GM12878 (cell line): ENCODE data around the gene EEPD1. TPM values are rescaled to one million over a fixed set of nuclear protein-coding genes. Genes with fewer than 3 reads are reported as not detected.

ENCODE experiments used
- ATF3 ChIP-seq: IDR thresholded peaks from 2 replicates; pipeline ENCODE4 v1.6.1; 2011; ENCODE audit warnings: low read depth, mild to moderate bottlenecking, low read length, moderate library complexity, borderline replicate concordance; ENCODE audit errors: extremely low read depth
- DPF2 ChIP-seq: fragments of 450-650 bp; IDR thresholded peaks from 2 replicates; pipeline ENCODE4 v1.6.1; 2017; ENCODE audit warnings: mild to moderate bottlenecking
- EP300 ChIP-seq, 2 experiments: fragments of 150-350 bp in 1 of 2; IDR thresholded peaks; 2 replicates each; pipeline ENCODE4 v1.6.1; 2011 to 2012; ENCODE audit warnings: low read depth in 2 of 2, low read length in 2 of 2, borderline replicate concordance in 1 of 2, improper control_type of control experiment in 1 of 2, inconsistent platforms in 1 of 2; ENCODE audit not compliant: control insufficient read depth in 1 of 2
- ESRRA ChIP-seq: IDR thresholded peaks from 2 replicates; pipeline ENCODE4 v1.6.1; 2012; ENCODE audit warnings: mild to moderate bottlenecking, low read length, improper control_type of control experiment
- MTA2 ChIP-seq: fragments of 450-650 bp; IDR thresholded peaks from 2 replicates; pipeline ENCODE4 v1.6.1; 2016; ENCODE audit warnings: low read depth, mild to moderate bottlenecking, moderate library complexity
- polyA plus RNA-seq, 11 experiments: library from polyadenylated mRNA; depleted of rRNA in 4 of 11; unstranded in 6 of 11; stranded (reverse) in 5 of 11; fragments of >200 nt; fragmentation: Nextera tagmentation in 4 of 11; fragmentation: Illumina TruSeq in 1 of 11; extraction: Ambion mirVana in 4 of 11; extraction: Trizol in 1 of 11; gene quantifications; 1 replicate in 1 of 11; 2 replicates in 10 of 11; pipeline versions ENCODE4 v1.2.1 to v1.2.3, GENCODE V29; 2011 to 2016; ENCODE audit warnings: inconsistent platforms in 2 of 11, missing spikeins in 2 of 11, low read depth in 1 of 11
- total RNA-seq, 4 experiments: library from RNA; depleted of rRNA in 3 of 4; stranded (reverse); fragments of >200 nt in 3 of 4; fragmentation: Illumina TruSeq in 1 of 4; extraction: Trizol in 1 of 4; gene quantifications; 2 replicates each; pipeline versions ENCODE4 v1.2.1 to v1.2.3, GENCODE V29; 2013 to 2021
- TF ChIP-seq, protein P1 (sequence below): fragments of 450-650 bp; IDR thresholded peaks from 2 replicates; pipeline ENCODE4 v1.6.1; 2017; ENCODE audit warnings: mild to moderate bottlenecking, low read depth, inconsistent platforms; ENCODE audit not compliant: poor library complexity, severe bottlenecking
- TF ChIP-seq, protein P2 (sequence below): IDR thresholded peaks from 2 replicates; pipeline ENCODE4 v1.6.1; 2012; ENCODE audit warnings: low read length, inconsistent platforms

Gene EEPD1
- total and polyA plus RNA-seq, 10 of the 15 experiments (the other 5 are each of a cell fraction or from before 2014, with no cell fraction given), result 0.24 to 2.8 (median 0.86) TPM; not detected in 1

DNA sequence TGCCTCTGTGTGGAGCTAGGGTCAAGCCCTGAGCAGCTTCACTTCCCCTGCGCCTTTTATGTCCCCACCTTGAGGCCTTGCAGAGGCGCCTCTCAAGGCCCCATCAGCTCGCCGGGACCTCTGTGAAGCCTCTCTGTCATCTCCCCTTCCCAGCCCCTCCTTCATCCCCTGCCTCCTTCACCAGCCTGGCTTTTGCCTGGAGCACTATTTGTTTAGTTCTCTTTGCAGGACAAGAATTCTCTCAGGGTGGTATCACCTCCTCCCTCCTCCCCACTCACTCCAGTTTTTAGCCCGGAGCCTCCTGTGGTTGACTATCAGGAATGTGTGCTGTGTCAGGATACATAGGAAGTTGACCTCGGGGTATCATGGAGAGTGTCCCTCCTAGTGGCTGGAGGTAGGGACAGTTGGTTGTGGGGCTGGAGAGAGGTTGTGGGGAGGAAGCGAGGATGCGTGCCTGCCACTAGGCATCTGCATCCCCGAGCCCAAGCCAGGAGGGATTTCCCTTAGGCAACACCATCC is 146.8 kb downstream of the EEPD1 start (continued):
- TF ChIP-seq, protein P1, sequence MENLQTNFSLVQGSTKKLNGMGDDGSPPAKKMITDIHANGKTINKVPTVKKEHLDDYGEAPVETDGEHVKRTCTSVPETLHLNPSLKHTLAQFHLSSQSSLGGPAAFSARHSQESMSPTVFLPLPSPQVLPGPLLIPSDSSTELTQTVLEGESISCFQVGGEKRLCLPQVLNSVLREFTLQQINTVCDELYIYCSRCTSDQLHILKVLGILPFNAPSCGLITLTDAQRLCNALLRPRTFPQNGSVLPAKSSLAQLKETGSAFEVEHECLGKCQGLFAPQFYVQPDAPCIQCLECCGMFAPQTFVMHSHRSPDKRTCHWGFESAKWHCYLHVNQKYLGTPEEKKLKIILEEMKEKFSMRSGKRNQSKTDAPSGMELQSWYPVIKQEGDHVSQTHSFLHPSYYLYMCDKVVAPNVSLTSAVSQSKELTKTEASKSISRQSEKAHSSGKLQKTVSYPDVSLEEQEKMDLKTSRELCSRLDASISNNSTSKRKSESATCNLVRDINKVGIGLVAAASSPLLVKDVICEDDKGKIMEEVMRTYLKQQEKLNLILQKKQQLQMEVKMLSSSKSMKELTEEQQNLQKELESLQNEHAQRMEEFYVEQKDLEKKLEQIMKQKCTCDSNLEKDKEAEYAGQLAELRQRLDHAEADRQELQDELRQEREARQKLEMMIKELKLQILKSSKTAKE, result no peak
- TF ChIP-seq MTA2 (no peak), DPF2 (no peak), EP300 (IDR thresholded peaks at IDR 0.05; ENCODE audit: borderline replicate concordance in 1 of 2, control insufficient read depth in 1 of 2, low read depth in 2 of 2, low read length in 2 of 2) (no peak), ATF3 (no peak), ESRRA (no peak)
- TF ChIP-seq, protein P2, sequence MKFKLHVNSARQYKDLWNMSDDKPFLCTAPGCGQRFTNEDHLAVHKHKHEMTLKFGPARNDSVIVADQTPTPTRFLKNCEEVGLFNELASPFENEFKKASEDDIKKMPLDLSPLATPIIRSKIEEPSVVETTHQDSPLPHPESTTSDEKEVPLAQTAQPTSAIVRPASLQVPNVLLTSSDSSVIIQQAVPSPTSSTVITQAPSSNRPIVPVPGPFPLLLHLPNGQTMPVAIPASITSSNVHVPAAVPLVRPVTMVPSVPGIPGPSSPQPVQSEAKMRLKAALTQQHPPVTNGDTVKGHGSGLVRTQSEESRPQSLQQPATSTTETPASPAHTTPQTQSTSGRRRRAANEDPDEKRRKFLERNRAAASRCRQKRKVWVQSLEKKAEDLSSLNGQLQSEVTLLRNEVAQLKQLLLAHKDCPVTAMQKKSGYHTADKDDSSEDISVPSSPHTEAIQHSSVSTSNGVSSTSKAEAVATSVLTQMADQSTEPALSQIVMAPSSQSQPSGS, result no peak
